ENCODE measurements around the gene SLMAP.

The SLMAP gene

DNA sequence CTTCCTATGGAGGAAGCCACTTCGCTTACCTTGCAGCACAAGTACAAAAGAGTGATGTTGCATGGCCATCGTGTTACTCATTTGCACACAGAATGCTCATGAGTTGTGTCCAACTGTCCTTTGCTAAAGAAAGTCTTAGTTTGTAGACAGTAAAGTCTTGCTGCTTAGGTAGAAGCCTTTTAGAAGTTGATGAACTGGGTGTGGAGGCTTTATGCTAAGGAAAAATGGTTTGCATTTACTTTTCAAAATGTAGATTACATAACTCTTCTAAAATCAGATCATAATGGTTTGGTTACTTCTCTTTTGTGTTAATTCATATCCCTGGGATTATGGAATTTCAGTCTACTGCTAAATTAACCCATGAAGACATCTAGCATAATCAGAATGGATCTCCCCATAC is 167.6 kb downstream of the SLMAP start:
- H3K79me2 ChIP-seq (ENCODE audit: insufficient read depth, low read length), result no peaks in the 10 kb centered on the region
- no peaks in the 10 kb centered on the region for H3K4me1 ChIP-seq (ENCODE audit: insufficient read depth, low read length)
- H3K27me3 ChIP-seq (ENCODE audit: insufficient read depth, low read length, poor library complexity), result no peaks in the 10 kb centered on the region
- no peaks in the 10 kb centered on the region for H3K9me3 ChIP-seq (ENCODE audit: insufficient read depth, low read length, severe bottlenecking)
- H3K4me3 ChIP-seq (ENCODE audit: low read depth in 1 of 2, low read length in 2 of 2), result no peak overlapping the region
- DNase-seq, result no peak
- ATAC-seq (ENCODE audit: insufficient read depth, low read depth), result no peak
- H4K20me1 ChIP-seq (ENCODE audit: insufficient read depth, low read length), result no peaks in the 10 kb centered on the region
- no peak for TF ChIP-seq EZH2 (IDR thresholded peaks at IDR 0.05; ENCODE audit: borderline replicate concordance, low read depth, low read length, severe bottlenecking)
- TF ChIP-seq, protein P1, sequence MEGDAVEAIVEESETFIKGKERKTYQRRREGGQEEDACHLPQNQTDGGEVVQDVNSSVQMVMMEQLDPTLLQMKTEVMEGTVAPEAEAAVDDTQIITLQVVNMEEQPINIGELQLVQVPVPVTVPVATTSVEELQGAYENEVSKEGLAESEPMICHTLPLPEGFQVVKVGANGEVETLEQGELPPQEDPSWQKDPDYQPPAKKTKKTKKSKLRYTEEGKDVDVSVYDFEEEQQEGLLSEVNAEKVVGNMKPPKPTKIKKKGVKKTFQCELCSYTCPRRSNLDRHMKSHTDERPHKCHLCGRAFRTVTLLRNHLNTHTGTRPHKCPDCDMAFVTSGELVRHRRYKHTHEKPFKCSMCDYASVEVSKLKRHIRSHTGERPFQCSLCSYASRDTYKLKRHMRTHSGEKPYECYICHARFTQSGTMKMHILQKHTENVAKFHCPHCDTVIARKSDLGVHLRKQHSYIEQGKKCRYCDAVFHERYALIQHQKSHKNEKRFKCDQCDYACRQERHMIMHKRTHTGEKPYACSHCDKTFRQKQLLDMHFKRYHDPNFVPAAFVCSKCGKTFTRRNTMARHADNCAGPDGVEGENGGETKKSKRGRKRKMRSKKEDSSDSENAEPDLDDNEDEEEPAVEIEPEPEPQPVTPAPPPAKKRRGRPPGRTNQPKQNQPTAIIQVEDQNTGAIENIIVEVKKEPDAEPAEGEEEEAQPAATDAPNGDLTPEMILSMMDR (IDR thresholded peaks at IDR 0.05; ENCODE audit: borderline replicate concordance, extremely low read depth, low read length, poor library complexity, severe bottlenecking), result no peak
- H3K9ac ChIP-seq (ENCODE audit: low read depth, low read length), result no peak overlapping the region
- no peak overlapping the region for H3K4me2 ChIP-seq (ENCODE audit: insufficient read depth, low read length)
- peaks cover 53% of the 10 kb centered on the region for H3K36me3 ChIP-seq (ENCODE audit: insufficient read depth, low read length)
- H3K27ac ChIP-seq (ENCODE audit: low read length), result no peak overlapping the region
- no peak overlapping the region for H2AFZ ChIP-seq (ENCODE audit: low read depth, low read length)

- no peak overlapping the region for H3K4me2 ChIP-seq (ENCODE audit: insufficient read depth, low read length)
- no peak for TF ChIP-seq EZH2 (IDR thresholded peaks at IDR 0.05; ENCODE audit: borderline replicate concordance, low read depth, low read length, severe bottlenecking)
- TF ChIP-seq, protein P1 (IDR thresholded peaks at IDR 0.05; ENCODE audit: borderline replicate concordance, extremely low read depth, low read length, poor library complexity, severe bottlenecking), result no peak
- H3K79me2 ChIP-seq (ENCODE audit: insufficient read depth, low read length), result no peaks in the 10 kb centered on the region
- no peaks in the 10 kb centered on the region for H3K9me3 ChIP-seq (ENCODE audit: insufficient read depth, low read length, severe bottlenecking)
- DNase-seq (no peak), ATAC-seq (ENCODE audit: insufficient read depth, low read depth) (no peak)
- H3K4me1 ChIP-seq (ENCODE audit: insufficient read depth, low read length), result no peaks in the 10 kb centered on the region
- H3K27ac ChIP-seq (ENCODE audit: low read length), result no peak overlapping the region
- H4K20me1 ChIP-seq (ENCODE audit: insufficient read depth, low read length), result no peaks in the 10 kb centered on the region
- H3K36me3 ChIP-seq (ENCODE audit: insufficient read depth, low read length), result peaks cover 46% of the 10 kb centered on the region
- H3K4me3 ChIP-seq (ENCODE audit: low read depth in 1 of 2, low read length in 2 of 2), result no peak overlapping the region
- H2AFZ ChIP-seq (ENCODE audit: low read depth, low read length), result no peak overlapping the region
- H3K27me3 ChIP-seq (ENCODE audit: insufficient read depth, low read length, poor library complexity), result no peaks in the 10 kb centered on the region
- no peak overlapping the region for H3K9ac ChIP-seq (ENCODE audit: low read depth, low read length)
Observed at GRCh38 chr3:57927166-57927565, 171.1 kb downstream of the SLMAP start.

DNA sequence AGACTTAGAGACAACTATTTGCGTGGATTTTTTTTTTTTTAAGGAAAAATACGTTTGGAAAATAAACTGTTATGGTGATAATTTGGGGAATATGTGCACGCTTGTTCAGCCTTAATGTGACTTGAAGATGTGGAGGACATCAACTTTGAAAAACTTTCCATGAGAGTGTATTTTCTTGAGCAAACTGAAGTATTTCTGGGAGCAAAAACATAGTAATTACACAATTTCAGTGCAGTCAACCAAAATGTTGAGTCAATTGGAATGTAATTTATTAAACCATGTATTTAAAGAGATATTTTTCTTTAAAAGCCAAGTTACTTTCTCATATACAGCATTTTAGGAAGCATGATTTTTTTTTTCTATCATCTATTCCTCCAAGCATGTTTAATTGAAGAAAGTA is 171.8 kb downstream of the SLMAP start:
- TF ChIP-seq, protein P1 (IDR thresholded peaks at IDR 0.05; ENCODE audit: borderline replicate concordance, extremely low read depth, low read length, poor library complexity, severe bottlenecking), result no peak
- no peak overlapping the region for H3K4me2 ChIP-seq (ENCODE audit: insufficient read depth, low read length)
- no peaks in the 10 kb centered on the region for H4K20me1 ChIP-seq (ENCODE audit: insufficient read depth, low read length)
- H3K4me3 ChIP-seq (ENCODE audit: low read depth in 1 of 2, low read length in 2 of 2), result no peak overlapping the region
- no peak overlapping the region for H3K27ac ChIP-seq (ENCODE audit: low read length)
- H3K9me3 ChIP-seq (ENCODE audit: insufficient read depth, low read length, severe bottlenecking), result no peaks in the 10 kb centered on the region
- no peaks in the 10 kb centered on the region for H3K79me2 ChIP-seq (ENCODE audit: insufficient read depth, low read length)
- no peaks in the 10 kb centered on the region for H3K4me1 ChIP-seq (ENCODE audit: insufficient read depth, low read length)
- H3K36me3 ChIP-seq (ENCODE audit: insufficient read depth, low read length), result peaks cover 43% of the 10 kb centered on the region
- no peak for ATAC-seq (ENCODE audit: insufficient read depth, low read depth)
- H3K27me3 ChIP-seq (ENCODE audit: insufficient read depth, low read length, poor library complexity), result no peaks in the 10 kb centered on the region
- no peak overlapping the region for H2AFZ ChIP-seq (ENCODE audit: low read depth, low read length)
- H3K9ac ChIP-seq (ENCODE audit: low read depth, low read length), result no peak overlapping the region
- DNase-seq, result no peak

GRCh38 chr3:57928511-57928910 is 172.4 kb downstream of the SLMAP start:
- Histone ChIP-seq H3K27me3 (ENCODE audit: insufficient read depth, low read length, poor library complexity) (no peaks in the 10 kb centered on the region), H3K4me3 (ENCODE audit: low read depth in 1 of 2, low read length in 2 of 2) (no peak overlapping the region), H4K20me1 (ENCODE audit: insufficient read depth, low read length) (no peaks in the 10 kb centered on the region), H3K27ac (ENCODE audit: low read length) (no peak overlapping the region), H3K79me2 (ENCODE audit: insufficient read depth, low read length) (no peaks in the 10 kb centered on the region), H3K4me1 (ENCODE audit: insufficient read depth, low read length) (no peaks in the 10 kb centered on the region), H3K4me2 (ENCODE audit: insufficient read depth, low read length) (no peak overlapping the region), H2AFZ (ENCODE audit: low read depth, low read length) (no peak overlapping the region), H3K9ac (ENCODE audit: low read depth, low read length) (no peak overlapping the region), H3K36me3 (ENCODE audit: insufficient read depth, low read length) (peaks cover 37% of the 10 kb centered on the region), H3K9me3 (ENCODE audit: insufficient read depth, low read length, severe bottlenecking) (no peaks in the 10 kb centered on the region)
- DNase-seq (no peak), ATAC-seq (ENCODE audit: insufficient read depth, low read depth) (no peak)
- TF ChIP-seq EZH2 (IDR thresholded peaks at IDR 0.05; ENCODE audit: borderline replicate concordance, low read depth, low read length, severe bottlenecking), result no peak
- TF ChIP-seq, protein P1 (IDR thresholded peaks at IDR 0.05; ENCODE audit: borderline replicate concordance, extremely low read depth, low read length, poor library complexity, severe bottlenecking), result no peak
